HG02981 (cell line): Measurements from ENCODE around the gene USH2A.

Experiments
- ATAC-seq: cut with Tn5 transposase; IDR thresholded peaks from one replicate; pipeline ENCODE4 v1.9.1; 2021; ENCODE audit warnings: mild to moderate bottlenecking, moderate library complexity; ENCODE audit not compliant: unreplicated experiment

Gene USH2A

DNA sequence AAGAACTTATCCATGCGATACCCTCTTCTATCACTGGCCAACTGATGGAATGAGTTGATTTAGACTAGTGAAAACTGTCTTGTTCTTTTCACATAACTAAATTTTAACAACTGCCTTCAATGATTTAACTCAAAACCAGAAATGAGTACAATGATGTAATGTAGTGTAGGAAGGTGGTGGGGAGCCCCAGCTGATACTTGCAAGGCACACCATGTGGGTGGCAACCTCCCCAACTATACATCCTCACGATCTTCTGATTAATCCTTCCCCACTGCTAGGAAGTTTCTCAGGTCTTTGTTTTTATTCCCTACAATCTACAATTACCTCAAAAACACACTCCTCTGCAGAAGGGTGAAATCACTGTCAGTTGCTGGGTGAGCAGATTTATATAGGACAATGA lies 755.5 kb downstream of the USH2A start:
- no peak for ATAC-seq

DNA sequence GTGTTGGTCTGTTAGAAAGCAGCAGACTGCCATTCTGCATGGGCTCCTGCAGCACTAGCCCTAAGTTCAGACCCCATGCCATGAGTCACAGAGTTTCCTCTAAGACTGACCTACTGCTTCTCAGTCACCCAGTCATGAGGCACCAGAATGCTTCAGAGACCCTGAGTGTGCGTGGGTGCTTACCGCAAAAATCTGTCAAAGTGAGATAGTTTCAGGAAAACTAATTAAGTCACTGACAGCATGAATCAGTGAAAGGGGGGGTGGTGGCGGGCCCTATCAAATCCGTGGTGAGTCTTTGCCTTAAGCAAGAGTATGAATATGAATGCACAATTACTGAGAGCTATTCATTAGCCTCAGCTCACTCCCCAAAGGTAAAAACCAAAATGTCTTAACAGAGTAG lies 758.0 kb downstream of the USH2A start:
- ATAC-seq = no peak

DNA sequence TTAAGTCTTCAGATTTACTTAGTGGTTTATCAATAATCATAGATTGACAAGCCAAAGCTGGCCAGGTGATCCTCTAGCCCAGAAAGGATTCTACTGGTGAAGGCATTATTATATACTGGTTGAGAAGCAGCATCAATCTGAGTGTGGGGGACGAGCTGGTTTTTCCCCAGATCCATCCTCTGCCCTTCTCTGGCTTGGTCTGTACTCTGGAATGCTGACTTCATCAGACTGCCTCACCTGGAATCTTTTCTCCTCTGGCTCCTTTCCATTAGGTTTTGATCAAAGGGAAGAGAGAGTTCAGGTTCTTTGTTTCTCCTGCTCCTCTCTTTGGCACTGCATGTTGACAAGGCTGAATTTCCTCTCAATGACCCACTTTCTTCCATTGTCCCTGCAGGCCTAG lies 762.2 kb downstream of the USH2A start:
- no peak for ATAC-seq

DNA sequence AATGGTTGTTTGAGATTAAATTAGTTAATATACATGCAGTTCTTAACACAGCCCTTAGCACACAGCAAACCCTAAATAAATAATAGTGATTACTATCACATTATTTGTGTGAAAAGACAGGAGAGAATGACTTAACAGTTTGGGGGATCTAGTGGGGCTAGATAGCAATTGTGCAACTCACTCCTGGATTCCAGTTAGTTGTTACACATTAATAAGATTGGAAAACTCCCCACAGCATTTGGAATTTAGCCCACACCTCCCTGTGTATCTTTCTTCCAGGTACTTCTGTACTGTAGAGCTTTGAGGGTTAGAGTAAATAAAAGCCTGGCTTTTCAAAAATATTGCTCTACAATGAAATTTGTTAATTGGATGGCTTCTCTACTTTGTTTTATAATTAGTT lies 763.0 kb downstream of the USH2A start:
- no peak for ATAC-seq

DNA sequence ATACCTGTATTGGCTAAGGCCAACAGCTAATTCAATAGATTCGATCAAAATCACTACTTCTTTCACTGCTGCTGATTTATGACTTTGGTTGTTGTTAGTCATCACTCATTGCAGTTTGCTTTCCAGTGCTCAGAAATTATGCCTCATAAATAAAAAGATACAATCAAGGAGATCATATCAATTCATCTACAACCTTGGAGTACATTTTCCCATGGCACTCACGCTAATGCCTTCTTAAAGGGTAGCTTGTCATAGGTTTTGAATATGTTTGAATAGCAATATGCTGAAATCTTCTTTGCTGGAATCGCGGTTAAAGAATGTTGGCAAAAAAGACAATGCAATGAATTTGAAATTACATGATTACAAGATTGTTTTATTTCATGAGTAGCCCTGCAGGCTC lies 766.2 kb downstream of the USH2A start:
- ATAC-seq = no peak

DNA sequence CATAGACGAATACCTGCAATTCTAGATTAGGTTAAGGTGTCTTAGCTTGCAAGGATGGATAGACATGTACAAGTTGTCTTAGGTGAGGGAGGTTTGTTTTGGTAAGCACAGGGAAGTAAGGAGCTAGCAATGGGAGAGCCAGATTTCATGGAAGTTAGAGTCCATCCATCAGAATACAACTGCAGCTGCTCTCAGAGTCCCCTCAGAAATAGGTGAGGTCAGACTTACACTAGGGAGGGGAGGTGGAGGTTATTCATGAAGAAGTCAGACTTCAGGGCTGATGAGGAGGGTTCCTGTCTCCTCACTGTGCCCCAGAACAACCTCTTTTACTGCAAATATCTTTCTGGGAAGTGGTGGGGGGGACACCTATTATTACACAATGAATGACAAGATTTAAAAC lies 770.9 kb downstream of the USH2A start:
- no peak for ATAC-seq

DNA sequence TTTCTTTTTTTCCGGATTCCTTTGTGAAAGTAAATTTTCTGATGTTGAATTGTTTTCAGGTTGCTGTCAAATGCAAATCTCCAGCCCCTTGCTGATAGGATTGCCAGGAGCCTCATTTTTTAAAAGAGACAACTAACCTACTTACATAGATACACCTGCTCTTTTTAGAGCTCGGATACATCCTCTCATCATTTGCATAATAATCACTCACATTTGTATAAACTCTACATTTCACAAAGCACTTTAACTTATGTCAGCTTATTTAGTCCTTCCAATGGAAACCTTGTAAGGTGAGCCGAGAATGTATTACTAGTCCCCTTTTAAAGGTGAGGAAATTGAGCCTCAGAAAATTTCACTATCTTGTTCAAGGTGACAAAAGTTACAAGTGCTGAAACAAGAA lies 771.4 kb downstream of the USH2A start:
- no peak for ATAC-seq

DNA sequence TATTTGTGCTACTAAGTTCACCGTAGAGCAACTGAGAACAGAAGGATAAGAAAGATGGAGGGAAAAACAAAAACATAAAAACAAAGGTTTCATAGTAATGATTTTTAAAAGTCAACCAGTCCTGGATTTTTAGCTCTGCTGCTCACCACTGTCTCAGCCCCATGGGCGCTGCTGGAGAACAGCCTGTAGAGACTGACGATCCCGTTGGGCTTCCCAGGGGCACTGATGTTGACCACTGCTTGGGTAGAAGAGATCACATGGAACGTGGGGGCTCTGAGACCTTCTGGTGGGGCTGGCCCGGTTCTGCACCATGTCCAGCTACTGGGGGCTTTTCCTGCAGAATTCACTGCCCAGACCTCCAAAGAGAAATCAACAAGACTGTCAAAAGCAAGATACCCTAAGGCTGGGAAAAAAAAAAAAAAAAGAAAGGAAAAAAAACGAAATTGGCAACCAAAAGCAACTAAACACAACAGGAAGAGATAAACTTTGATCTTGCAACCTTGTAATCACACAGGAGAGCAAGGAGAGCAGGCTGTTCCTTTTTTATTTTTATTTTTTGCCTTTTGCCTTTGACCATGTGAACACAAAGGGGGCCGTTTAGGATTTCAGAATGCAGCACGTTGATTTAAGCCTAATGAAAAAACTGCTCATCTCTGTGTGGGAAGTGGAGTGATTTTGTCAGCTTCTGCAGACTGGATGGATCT lies 772.6 kb downstream of the USH2A start:
- ATAC-seq = no peak

DNA sequence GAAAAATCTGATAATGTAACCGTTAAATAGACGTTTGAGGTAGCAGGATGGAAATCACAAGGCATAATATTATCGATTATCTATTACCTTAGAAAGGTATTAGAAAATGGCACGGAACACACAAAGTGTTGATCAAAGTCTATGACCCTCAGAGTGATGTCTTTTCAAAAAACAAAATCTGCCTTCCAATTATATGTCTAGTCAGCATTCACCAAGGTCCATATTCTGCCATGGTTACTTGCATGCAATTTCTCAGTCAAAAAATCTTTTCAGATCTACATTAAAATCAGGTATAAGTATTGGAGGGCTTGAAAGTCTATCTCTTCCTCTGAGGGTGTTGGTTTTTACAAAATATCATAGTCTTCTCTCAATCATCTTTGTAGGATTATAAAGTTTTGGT lies 774.3 kb downstream of the USH2A start:
- ATAC-seq = no peak

DNA sequence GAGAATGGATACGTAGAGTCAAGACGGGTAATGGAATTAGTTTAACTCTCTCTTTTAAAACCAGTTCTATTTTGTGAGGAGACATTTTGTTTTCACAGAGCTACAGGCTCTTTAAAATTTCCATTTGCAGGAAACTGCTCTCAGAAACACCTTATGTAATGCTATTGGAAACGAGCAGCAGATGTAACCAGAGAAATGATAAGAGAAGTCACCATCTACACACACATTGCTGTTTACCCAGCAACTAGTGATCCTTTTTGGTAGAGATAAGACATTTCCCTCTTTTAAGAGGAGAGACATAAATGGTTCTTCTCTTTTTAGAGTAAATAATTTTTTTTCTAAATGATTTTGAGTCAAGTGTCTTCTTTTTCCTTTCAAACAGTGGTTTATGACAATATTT lies 775.5 kb downstream of the USH2A start:
- ATAC-seq = no peak

DNA sequence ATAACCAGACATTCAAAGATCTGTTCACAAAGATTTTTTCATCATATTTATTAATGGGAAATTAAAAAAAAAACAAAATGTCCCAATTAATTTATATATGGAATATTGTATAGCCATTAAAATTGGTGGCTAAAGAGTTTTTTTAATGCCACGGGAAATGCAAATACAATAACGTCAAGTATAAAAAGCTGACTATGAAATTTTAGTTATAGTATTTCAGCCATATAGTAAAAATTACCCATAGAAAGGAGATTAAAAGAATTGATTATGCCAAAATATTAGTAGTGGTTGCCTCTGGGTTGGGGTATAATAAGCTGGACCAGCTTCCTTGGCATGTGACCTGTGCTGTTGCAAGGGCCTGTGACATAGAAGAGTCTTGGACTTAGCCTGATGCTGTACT lies 777.4 kb downstream of the USH2A start:
- ATAC-seq = no peak

DNA sequence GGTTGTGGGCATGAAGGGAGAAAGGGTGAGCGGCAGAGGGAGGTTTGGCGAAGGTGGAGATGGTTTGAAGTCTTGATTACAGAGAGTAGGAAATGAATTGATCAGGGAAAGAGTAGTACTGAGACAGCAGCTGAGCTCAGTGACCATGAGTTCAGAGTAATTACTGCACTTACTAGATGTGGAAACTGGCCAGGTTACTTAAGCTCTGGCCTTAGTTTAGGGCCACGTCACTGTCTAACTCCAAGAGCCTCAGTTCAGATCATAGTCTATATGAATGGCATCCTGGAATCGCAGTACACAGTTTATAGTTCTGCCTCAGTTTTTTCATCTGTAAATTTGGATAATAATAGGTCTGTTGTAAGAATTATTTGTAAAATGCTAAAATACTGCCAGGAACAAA lies 778.1 kb downstream of the USH2A start:
- no peak for ATAC-seq

DNA sequence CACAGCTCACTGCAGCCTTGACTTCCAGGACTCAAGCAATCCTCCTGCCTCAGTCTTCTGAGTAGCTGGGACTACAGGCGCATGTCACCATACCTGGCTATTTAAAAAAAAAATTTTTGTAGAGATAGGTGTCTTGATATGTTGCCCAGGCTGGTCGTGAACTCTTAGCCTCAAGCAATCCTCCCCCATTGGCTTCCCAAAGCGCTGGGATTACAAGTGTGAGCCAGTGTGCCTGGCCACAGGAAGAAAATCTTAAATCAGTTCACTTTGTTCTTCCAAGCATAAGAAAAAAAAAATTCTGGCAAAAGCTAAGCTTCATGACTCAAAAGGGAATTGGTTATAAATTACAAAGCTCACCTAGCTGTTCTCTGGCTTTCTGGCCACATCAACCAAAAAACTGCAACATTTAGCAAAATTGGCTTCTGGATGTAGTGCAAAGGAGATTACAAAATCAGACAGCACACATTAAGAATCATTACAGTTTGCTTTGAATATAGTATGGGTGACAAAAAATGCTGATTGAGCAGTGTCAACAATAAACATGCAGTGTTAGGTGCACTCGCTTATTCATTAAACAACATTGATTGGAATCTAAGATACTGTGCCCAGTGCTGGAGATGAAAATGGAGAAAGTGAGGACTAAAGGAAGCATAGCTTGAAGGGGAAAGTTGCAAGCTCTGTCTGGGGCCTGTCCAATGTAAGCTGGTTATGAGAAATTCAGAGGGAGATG lies 779.5 kb downstream of the USH2A start:
- ATAC-seq = no peak

DNA sequence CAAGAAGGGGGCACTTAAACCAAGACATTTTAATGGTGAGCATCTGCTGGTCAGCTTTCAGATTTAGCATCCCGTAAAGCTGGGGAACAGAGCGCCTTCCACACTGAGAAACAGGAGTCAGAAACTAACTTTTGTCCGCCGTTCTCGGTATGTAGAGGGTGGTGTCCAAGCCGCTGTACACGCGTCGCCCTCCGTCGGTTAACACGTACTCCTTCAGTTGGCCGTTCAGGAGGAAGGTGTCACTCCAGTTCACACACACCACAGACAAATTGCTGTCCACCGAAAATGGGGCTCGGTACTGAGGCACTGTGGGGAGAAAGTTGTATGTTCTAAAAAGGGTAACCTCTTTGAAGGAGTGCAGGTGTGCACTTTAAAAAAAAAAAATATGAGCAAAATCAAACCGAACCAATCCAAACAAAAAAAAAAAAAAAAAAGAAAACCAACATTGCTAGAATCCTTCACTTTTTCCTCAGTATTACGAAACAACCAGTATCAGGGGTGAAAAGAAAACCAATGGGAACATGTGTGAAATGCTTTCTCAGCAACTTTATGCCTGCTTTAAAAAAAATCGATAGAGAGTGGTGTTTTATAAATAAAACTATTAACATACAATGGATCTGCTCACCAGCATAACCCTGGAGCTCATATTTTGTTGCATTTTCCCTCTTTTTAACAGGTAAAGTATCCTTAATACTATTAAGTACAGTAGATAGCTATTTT lies 782.7 kb downstream of the USH2A start:
- ATAC-seq = no peak

DNA sequence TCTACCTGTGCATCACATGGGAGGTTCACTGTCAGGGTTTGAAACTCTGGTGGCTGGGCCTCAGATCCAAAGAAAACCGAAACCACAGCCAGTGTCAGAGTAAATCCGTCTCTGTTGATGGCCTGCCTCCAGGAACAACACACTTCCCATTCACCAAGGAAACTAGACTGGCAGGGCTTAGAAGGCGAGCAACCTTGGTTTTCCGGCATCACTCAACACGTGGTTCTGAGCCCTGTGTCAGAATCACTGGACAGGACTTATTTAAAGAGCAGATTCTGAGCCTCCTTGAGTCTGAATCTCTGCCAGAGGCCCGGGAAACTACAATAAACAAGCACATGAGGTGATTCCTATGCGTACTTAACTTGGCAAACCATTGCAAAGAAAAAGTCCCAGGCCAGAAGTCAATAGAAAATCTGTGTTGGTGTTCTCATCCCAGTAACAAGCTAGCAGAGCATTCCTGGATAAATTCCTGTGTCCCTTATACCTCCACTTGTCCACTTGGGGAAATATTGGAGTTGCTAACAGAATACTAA lies 786.1 kb downstream of the USH2A start:
- no peak for ATAC-seq

DNA sequence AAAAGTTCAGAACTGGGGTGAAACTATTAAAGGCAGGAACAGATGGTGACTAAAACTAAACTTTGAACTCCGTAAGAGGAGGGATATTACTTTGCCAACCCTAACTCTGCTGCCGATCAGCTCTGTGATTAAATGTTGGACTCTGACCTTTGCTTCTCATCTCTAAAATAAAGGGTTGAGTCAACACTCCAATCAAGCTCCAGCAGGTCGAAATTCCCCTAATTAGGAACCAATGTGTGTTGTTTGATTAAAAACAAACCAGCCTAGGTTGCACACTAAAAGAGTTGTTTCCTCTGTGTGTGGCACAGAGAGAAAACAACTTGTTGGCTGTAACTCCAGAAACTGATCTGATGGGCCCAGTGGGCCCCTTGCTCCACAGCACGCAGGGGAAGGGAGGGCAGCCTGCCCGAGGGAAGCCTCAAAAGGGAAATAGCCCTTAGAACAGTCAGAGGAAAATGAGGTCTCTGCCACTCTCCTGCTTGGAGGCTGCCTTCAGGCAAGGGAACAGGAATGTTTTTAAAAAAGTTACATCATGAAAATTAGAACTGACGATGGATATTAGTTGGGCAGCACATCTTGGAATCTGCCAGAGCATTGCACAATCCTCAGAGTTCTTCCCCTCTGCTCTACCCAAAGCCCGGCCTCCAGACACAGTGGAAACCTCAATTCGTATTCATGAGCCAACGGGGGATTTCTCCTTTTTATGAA lies 786.8 kb downstream of the USH2A start:
- ATAC-seq = no peak

DNA sequence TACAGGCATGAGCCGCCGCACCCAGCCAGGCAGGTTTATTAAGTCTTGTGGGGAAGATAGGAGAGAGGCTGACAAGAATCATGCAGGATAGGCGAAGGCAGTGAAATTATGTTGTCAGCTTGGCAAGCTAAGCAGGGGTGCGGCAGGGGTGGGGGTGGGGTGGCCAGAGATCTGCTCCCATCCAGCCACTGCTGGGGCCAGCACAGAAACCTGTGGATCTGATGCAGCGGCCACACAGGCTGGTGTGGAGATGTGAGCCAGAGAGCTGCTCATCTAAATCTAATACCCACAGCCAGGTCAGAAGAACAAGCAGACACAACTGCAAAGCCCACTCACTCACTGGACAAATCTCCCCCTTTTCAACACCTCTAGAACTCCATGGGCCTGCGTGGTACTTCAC lies 787.4 kb downstream of the USH2A start:
- no peak for ATAC-seq

DNA sequence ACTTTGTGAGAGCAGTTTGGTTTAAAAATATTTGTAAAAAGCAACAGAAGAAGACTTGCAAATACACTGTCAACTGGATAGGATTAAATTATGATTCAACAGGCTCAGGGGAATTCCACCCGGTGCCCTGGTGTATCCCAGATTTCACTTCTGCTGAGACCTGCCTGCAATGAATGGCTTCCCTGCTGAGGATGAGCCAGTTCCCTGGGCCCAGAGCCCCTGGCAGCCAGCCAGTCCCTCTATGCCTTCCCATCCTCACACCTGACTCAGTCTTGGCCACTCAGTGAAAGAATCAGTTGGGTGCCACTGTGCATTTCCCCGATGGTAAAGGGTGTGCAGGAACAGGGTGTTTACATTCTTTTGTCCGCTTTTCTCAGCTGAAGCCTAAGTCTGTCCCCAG lies 791.8 kb downstream of the USH2A start:
- no peak for ATAC-seq

DNA sequence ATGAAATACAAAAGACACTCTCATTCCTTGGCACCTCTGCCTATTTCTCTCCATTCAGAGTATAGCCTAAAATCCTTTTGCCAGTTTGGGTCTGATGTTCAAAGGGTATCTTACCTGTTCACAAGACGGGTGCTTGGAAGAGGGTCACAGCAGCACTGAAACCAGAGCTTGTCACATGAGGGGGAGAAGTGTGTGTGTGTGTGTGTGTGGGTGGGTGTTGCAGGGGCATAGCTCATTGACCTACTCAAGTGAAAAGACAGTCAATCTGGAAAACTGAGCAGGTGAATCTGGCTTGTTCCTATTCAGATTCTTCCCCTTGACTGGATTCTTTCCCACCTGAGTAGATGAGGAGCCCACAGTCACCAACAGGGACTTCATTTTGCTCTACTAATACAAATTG lies 792.2 kb downstream of the USH2A start:
- no peak for ATAC-seq

DNA sequence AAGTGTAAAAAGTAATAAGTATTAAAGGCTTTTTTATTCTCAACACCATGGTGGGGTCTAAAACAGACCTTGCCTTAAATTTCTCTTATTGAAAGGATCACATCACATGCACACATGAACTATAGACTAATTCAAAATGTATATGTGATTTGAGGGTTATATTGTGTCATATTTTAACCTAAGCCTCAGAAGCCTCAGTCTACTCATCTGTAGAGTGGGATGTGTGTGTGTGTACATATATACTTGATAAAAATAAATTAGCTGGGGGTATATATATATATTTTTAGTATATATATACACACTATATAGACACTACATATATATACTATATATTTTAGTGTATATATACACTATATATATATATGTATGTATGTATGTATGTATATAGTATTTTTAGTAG lies 797.3 kb downstream of the USH2A start:
- ATAC-seq = no peak

DNA sequence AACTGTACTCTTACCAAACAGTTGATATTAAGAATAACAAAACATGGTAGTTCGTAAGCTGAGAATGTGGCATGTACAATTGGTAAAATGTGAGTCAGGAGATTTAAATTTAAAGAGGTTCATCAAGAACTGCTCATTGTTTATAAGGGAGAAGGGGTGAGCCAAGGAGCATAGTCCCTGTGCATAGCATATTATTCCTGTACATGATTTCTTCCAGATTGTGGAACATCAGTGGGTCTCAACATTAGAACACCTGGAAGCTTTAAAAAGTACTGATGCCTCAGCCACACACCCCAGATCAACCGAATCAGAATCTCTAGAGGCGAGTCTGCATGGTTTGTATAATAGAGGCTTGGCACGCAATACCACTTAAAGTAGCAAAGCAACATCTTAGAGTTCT lies 800.1 kb downstream of the USH2A start:
- no peak for ATAC-seq
